OCI-M1 (cell line): ENCODE results near the gene C5orf22.
"Not testable (repeated sequence)": the region's sequence is repeated elsewhere in the genome, so short reads cannot be mapped to it uniquely, and the experiment has no call there.

Experiments used
- DNase-seq: peaks from one replicate; lab custom pipeline; 2025; lab: John Stamatoyannopoulos, UW

The C5orf22 gene

GRCh38 chr5:31554552-31554951 lies 22.5 kb downstream of the C5orf22 start:
- DNase-seq: no peak

GRCh38 chr5:31556461-31556860 lies 24.4 kb downstream of the C5orf22 start:
- DNase-seq: no peak

- no peak for DNase-seq
Measured at GRCh38 chr5:31559942-31560341, 27.8 kb downstream of the C5orf22 start.

GRCh38 chr5:31561946-31562345 lies 29.8 kb downstream of the C5orf22 start:
- DNase-seq: no peak

- peak; percentile 80 for DNase-seq
Measured at GRCh38 chr5:31563216-31563615, 31.1 kb downstream of the C5orf22 start.

- not testable (repeated sequence) for DNase-seq
Measured at GRCh38 chr5:31566362-31566761, 34.3 kb downstream of the C5orf22 start.

- DNase-seq: no peak
Measured at GRCh38 chr5:31568302-31568835, 36.3 kb downstream of the C5orf22 start.

GRCh38 chr5:31569068-31569467 lies 37.0 kb downstream of the C5orf22 start:
- no peak for DNase-seq

GRCh38 chr5:31573494-31574142 lies 41.5 kb downstream of the C5orf22 start:
- DNase-seq: no peak

GRCh38 chr5:31574772-31575171 lies 42.7 kb downstream of the C5orf22 start:
- DNase-seq: no peak

GRCh38 chr5:31577438-31577837 lies 45.3 kb downstream of the C5orf22 start:
- DNase-seq: peak; percentile 48

GRCh38 chr5:31579558-31579957 lies 47.5 kb downstream of the C5orf22 start:
- no peak for DNase-seq

GRCh38 chr5:31581498-31582099 lies 49.5 kb downstream of the C5orf22 start:
- peak; percentile 61 for DNase-seq

- no peak for DNase-seq
Measured at GRCh38 chr5:31583129-31583528, 51.0 kb downstream of the C5orf22 start.

- DNase-seq: no peak
Measured at GRCh38 chr5:31585166-31585894, 53.2 kb downstream of the C5orf22 start.

- DNase-seq: no peak
Measured at GRCh38 chr5:31585895-31586270, 53.8 kb downstream of the C5orf22 start.

- DNase-seq: no peak
Measured at GRCh38 chr5:31587546-31587945, 55.4 kb downstream of the C5orf22 start.

- DNase-seq: peak; percentile 6
Measured at GRCh38 chr5:31593665-31594064, 61.6 kb downstream of the C5orf22 start.

GRCh38 chr5:31596354-31596753 lies 64.3 kb downstream of the C5orf22 start:
- no peak for DNase-seq

GRCh38 chr5:31598640-31599611 lies 66.8 kb downstream of the C5orf22 start:
- DNase-seq: peak; percentile 26

GRCh38 chr5:31602305-31602704 lies 70.2 kb downstream of the C5orf22 start:
- not testable (repeated sequence) for DNase-seq

- DNase-seq: no peak
Measured at GRCh38 chr5:31604240-31604639, 72.1 kb downstream of the C5orf22 start.
